Upper lobe of left lung (tissue), 6 donors: Measurements from ENCODE around the gene QSOX1. TPM values are rescaled to one million over a fixed set of nuclear protein-coding genes. Genes with fewer than 3 reads are reported as not detected.

Source experiments
- ATAC-seq, 2 donors: fragments of 200-7000 bp; cut with Tn5 transposase; one replicate each; pipeline ENCODE4 v1.9.1; 2022; ENCODE audit warnings: mild to moderate bottlenecking in 2 of 2, moderate library complexity in 2 of 2; ENCODE audit not compliant: low FRiP score in 2 of 2
- DNase-seq, 2 donors: peaks; one replicate each; pipeline ENCODE4 v3.0.0-alpha.2; 2019 to 2020
- H3K27ac ChIP-seq, 4 donors: fragments of 200-600 bp; sonication (generic); one replicate each; pipeline ENCODE4 v1.5.1; 2016 to 2019
- H3K27me3 ChIP-seq, 4 donors: fragments of 200-600 bp; sonication (generic); one replicate each; pipeline ENCODE4 v1.5.1; 2017 to 2019
- H3K36me3 ChIP-seq, 4 donors: fragments of 200-600 bp; sonication (generic); one replicate each; pipeline ENCODE4 v1.5.1; 2016 to 2019
- H3K4me1 ChIP-seq, 4 donors: fragments of 200-600 bp; sonication (generic); one replicate each; pipeline ENCODE4 v1.5.1; 2018 to 2019
- H3K4me3 ChIP-seq, 4 donors: fragments of 200-600 bp; sonication (generic); one replicate each; pipeline ENCODE4 v1.5.1; 2017 to 2019; ENCODE audit warnings: mild to moderate bottlenecking in 2 of 4, moderate library complexity in 1 of 4
- H3K9me3 ChIP-seq, 4 donors: fragments of 200-600 bp; sonication (generic); one replicate each; pipeline ENCODE4 v1.5.1; 2018 to 2019
- CTCF ChIP-seq, 6 experiments: fragments of 450-650 bp in 4 of 6; fragments of 200-600 bp in 2 of 6; sonication (generic) in 2 of 6; IDR thresholded peaks; one replicate each; pipeline ENCODE4 v1.5.1; 2016 to 2019; ENCODE audit warnings: antibody characterized with exemption in 6 of 6
- EP300 ChIP-seq, 4 donors: sonication (generic); formaldehyde crosslinking; IDR thresholded peaks; one replicate each; pipeline ENCODE4 v1.5.1; 2017; ENCODE audit warnings: antibody characterized with exemption in 4 of 4, control low read depth in 2 of 4
- POLR2A ChIP-seq, 4 donors: fragments of 450-650 bp; IDR thresholded peaks; one replicate each; pipeline ENCODE4 v1.5.1; 2016 to 2017; ENCODE audit warnings: antibody characterized with exemption in 4 of 4, mild to moderate bottlenecking in 2 of 4
- POLR2AphosphoS5 ChIP-seq, 2 donors: sonication (generic); formaldehyde crosslinking; IDR thresholded peaks; one replicate each; pipeline ENCODE4 v1.5.1; 2017; ENCODE audit warnings: antibody characterized with exemption in 2 of 2
- WGBS, 2 donors: methylation state at CpG; one replicate each; pipeline ENCODE4 v1.1.5; 2017 to 2018; 5-methylcytosine and 5-hydroxymethylcytosine counted together
- total RNA-seq, 6 donors: library from RNA; depleted of rRNA in 4 of 6; stranded (reverse); fragments of >200 nt in 4 of 6; gene quantifications; one replicate each; pipeline versions ENCODE4 v1.1.0 to v1.2.1, GENCODE V29; 2016 to 2021
- donor health status: DM: no; HTN: no; CAD: no; lungs with moderate emphysema.
- donor health status: DM: no; HTN: yes; CAD: no; lungs with severe emphysema.

QSOX1 gene
- total RNA-seq, 6 donors from 2014 or later, result 61.8 to 380 (median 201) TPM

- 79 to 88% methylated on average over 16 to 20 of the region's 20 CpGs for WGBS, 2 donors
- DNase-seq, result peak in 1 of 2 donors; percentile 34
- no peak for ATAC-seq
- no peak overlapping the region for H3K27ac ChIP-seq
- no peaks in the 10 kb centered on the region for H3K36me3 ChIP-seq
- no peak overlapping the region for H3K4me3 ChIP-seq
- no peak for TF ChIP-seq POLR2AphosphoS5 (IDR thresholded peaks at IDR 0.05)
- no peak for TF ChIP-seq POLR2A (IDR thresholded peaks at IDR 0.05)
- TF ChIP-seq EP300 (IDR thresholded peaks at IDR 0.05), result no peak
- no peak for TF ChIP-seq CTCF (IDR thresholded peaks at IDR 0.05)
- no peaks in the 10 kb centered on the region for H3K4me1 ChIP-seq
- no peaks in the 10 kb centered on the region for H3K27me3 ChIP-seq
- no peaks in the 10 kb centered on the region for H3K9me3 ChIP-seq
These were observed 64.4 kb downstream of the QSOX1 start for GRCh38 chr1:180218806-180219765.

GRCh38 chr1:180219776-180220175 is 65.1 kb downstream of the QSOX1 start:
- Histone ChIP-seq H3K4me3 (no peak overlapping the region), H3K27ac (no peak overlapping the region), H3K27me3 (no peaks in the 10 kb centered on the region), H3K4me1 (no peaks in the 10 kb centered on the region), H3K36me3 (no peaks in the 10 kb centered on the region), H3K9me3 (no peaks in the 10 kb centered on the region)
- WGBS, 2 donors, result 88% methylated on average over 11 of the region's 11 CpGs; no CpG with 5 or more reads in 1 of the 2 donors
- DNase-seq, result peak in 1 of 2 donors; percentile 35
- ATAC-seq, result no peak
- no peak for TF ChIP-seq CTCF (IDR thresholded peaks at IDR 0.05)
- TF ChIP-seq POLR2A (IDR thresholded peaks at IDR 0.05), result no peak
- TF ChIP-seq POLR2AphosphoS5 (IDR thresholded peaks at IDR 0.05), result no peak
- TF ChIP-seq EP300 (IDR thresholded peaks at IDR 0.05), result no peak

- no peaks in the 10 kb centered on the region for H3K4me1 ChIP-seq
- no peak for DNase-seq
- TF ChIP-seq CTCF (IDR thresholded peaks at IDR 0.05), result no peak
- no peak for TF ChIP-seq POLR2AphosphoS5 (IDR thresholded peaks at IDR 0.05)
- TF ChIP-seq POLR2A (IDR thresholded peaks at IDR 0.05), result no peak
- TF ChIP-seq EP300 (IDR thresholded peaks at IDR 0.05), result no peak
- H3K4me3 ChIP-seq, result no peak overlapping the region
- ATAC-seq, result no peak
- no peaks in the 10 kb centered on the region for H3K36me3 ChIP-seq
- H3K27me3 ChIP-seq, result peaks cover 0 to 3% (median 0%) of the 10 kb centered on the region in 4 donors
- 91 to 94% methylated on average over 2 to 6 of the region's 6 CpGs for WGBS, 2 donors
- no peaks in the 10 kb centered on the region for H3K9me3 ChIP-seq
- H3K27ac ChIP-seq, result no peak overlapping the region
These were observed 66.8 kb downstream of the QSOX1 start for GRCh38 chr1:180221462-180221861.

GRCh38 chr1:180224902-180225301 is 70.2 kb downstream of the QSOX1 start:
- Histone ChIP-seq H3K27me3 (peaks cover 0 to 29% (median 11%) of the 10 kb centered on the region in 4 donors), H3K4me3 (no peak overlapping the region), H3K9me3 (no peaks in the 10 kb centered on the region), H3K36me3 (no peaks in the 10 kb centered on the region), H3K27ac (no peak overlapping the region), H3K4me1 (peaks cover 11 to 18% (median 12%) of the 10 kb centered on the region in 4 donors)
- no peak for ATAC-seq
- TF ChIP-seq EP300 (IDR thresholded peaks at IDR 0.05), result no peak
- no peak for TF ChIP-seq POLR2A (IDR thresholded peaks at IDR 0.05)
- no peak for DNase-seq
- WGBS, 2 donors, result 64 to 74% methylated on average over 5 of the region's 5 CpGs

- 54 to 67% methylated on average over 2 of the region's 2 CpGs for WGBS, 2 donors
- Histone ChIP-seq H3K27me3 (peaks cover 0 to 34% (median 14%) of the 10 kb centered on the region in 4 donors), H3K36me3 (no peaks in the 10 kb centered on the region), H3K9me3 (no peaks in the 10 kb centered on the region), H3K4me1 (peaks cover 16 to 23% (median 17%) of the 10 kb centered on the region in 4 donors), H3K27ac (no peak overlapping the region), H3K4me3 (no peak overlapping the region)
- DNase-seq (no peak), ATAC-seq (no peak)
- TF ChIP-seq CTCF (IDR thresholded peaks at IDR 0.05) (no peak), POLR2AphosphoS5 (IDR thresholded peaks at IDR 0.05) (no peak), EP300 (IDR thresholded peaks at IDR 0.05) (no peak), POLR2A (IDR thresholded peaks at IDR 0.05) (no peak)
These were observed 70.7 kb downstream of the QSOX1 start for GRCh38 chr1:180225403-180225802.
